Measurements from ENCODE around the gene ELFN2.

- TF ChIP-seq CTCF (conservative IDR thresholded peaks at IDR 0.05) (peak; percentile 88), EZH2 (IDR thresholded peaks at IDR 0.05; ENCODE audit: low read depth) (no peak)
These were observed 45.2 kb upstream of the ELFN2 start for GRCh38 chr22:37472418-37473006.
